ENCODE results near the gene CIT. TPM values are rescaled to one million over a fixed set of nuclear protein-coding genes. Genes with fewer than 3 reads are reported as not detected.

The CIT gene
- total RNA-seq, 1 experiment from 2014 or later: 58.9 TPM

- Histone ChIP-seq H3F3A (ENCODE audit: low read length, unreplicated experiment) (no peaks in the 10 kb centered on the region), H3K27me3 (ENCODE audit: low read length) (no peaks in the 10 kb centered on the region), H3K9ac (ENCODE audit: low read length) (no peak overlapping the region), H3K79me2 (ENCODE audit: low read length) (no peaks in the 10 kb centered on the region), H3K27ac (ENCODE audit: low read length) (no peak overlapping the region), H3K4me1 (ENCODE audit: insufficient read depth, low read length) (peaks cover 7% of the 10 kb centered on the region; the same call in 1 of the 2 replicates), H3K36me3 (ENCODE audit: low read depth, low read length) (no peaks in the 10 kb centered on the region), H2AFZ (ENCODE audit: low read length) (no peak overlapping the region), H3K4me2 (ENCODE audit: low read length) (no peak overlapping the region), H4K20me1 (ENCODE audit: low read length) (no peaks in the 10 kb centered on the region), H3K9me3 (ENCODE audit: low read length) (no peaks in the 10 kb centered on the region), H3K4me3 (ENCODE audit: low read length) (no peak overlapping the region), H3K9me2 (replicated peaks; ENCODE audit: low read length) (no peaks in the 10 kb centered on the region)
- TF ChIP-seq CTCF (conservative IDR thresholded peaks at IDR 0.05; ENCODE audit: low read depth, low read length): no peak
- no peak for TF ChIP-seq EZH2phosphoT487 (IDR thresholded peaks at IDR 0.05; ENCODE audit: borderline replicate concordance, low read length)
- TF ChIP-seq EZH2 (IDR thresholded peaks at IDR 0.05; ENCODE audit: low read length, unreplicated experiment): no peak
- no peak for DNase-seq
- CTCF ChIA-PET: no interaction called here
- no peak for ATAC-seq
- POLR2A ChIA-PET (ENCODE audit: unreplicated experiment): no interaction called here
- intact Hi-C loops (cut with micrococcal nuclease): no loop called here
- no TSS peak for BruUV-seq (replicated peaks)
These were observed 36.6 kb upstream of the CIT start for GRCh38 chr12:119913536-119914330.

GRCh38 chr12:119911182-119911581 is 34.1 kb upstream of the CIT start:
- Histone ChIP-seq H3K27ac (ENCODE audit: low read length) (no peak overlapping the region), H3K9me2 (replicated peaks; ENCODE audit: low read length) (no peaks in the 10 kb centered on the region), H3K9me3 (ENCODE audit: low read length) (no peaks in the 10 kb centered on the region), H3K79me2 (ENCODE audit: low read length) (no peaks in the 10 kb centered on the region), H2AFZ (ENCODE audit: low read length) (no peak overlapping the region), H3F3A (ENCODE audit: low read length, unreplicated experiment) (no peaks in the 10 kb centered on the region), H3K4me1 (ENCODE audit: insufficient read depth, low read length) (peaks cover 7% of the 10 kb centered on the region; the same call in 1 of the 2 replicates), H3K4me2 (ENCODE audit: low read length) (no peak overlapping the region), H3K27me3 (ENCODE audit: low read length) (no peaks in the 10 kb centered on the region), H4K20me1 (ENCODE audit: low read length) (no peaks in the 10 kb centered on the region), H3K4me3 (ENCODE audit: low read length) (no peak overlapping the region), H3K9ac (ENCODE audit: low read length) (no peak overlapping the region), H3K36me3 (ENCODE audit: low read depth, low read length) (no peaks in the 10 kb centered on the region)
- TF ChIP-seq CTCF (conservative IDR thresholded peaks at IDR 0.05; ENCODE audit: low read depth, low read length) (no peak), EZH2 (IDR thresholded peaks at IDR 0.05; ENCODE audit: low read length, unreplicated experiment) (no peak), EZH2phosphoT487 (IDR thresholded peaks at IDR 0.05; ENCODE audit: borderline replicate concordance, low read length) (no peak)
- CTCF ChIA-PET: interaction anchor here (0.6 kb wide), 1 partner anchor 70 kb away, joined by 3 read pairs; no protein-coding TSS in a partner anchor
- intact Hi-C loops (cut with micrococcal nuclease): no loop called here
- POLR2A ChIA-PET (ENCODE audit: unreplicated experiment): interaction anchor here (0.6 kb wide), 1 partner anchor 10 kb away, joined by 3 read pairs; no protein-coding TSS in a partner anchor
- peak; percentile 73 for ATAC-seq
- DNase-seq: peak; percentile 55
- BruUV-seq (replicated peaks): no TSS peak

- Histone ChIP-seq H3K27me3 (ENCODE audit: low read length) (no peaks in the 10 kb centered on the region), H3F3A (ENCODE audit: low read length, unreplicated experiment) (no peaks in the 10 kb centered on the region), H3K4me2 (ENCODE audit: low read length) (no peak overlapping the region), H3K36me3 (ENCODE audit: low read depth, low read length) (no peaks in the 10 kb centered on the region), H3K9me3 (ENCODE audit: low read length) (no peaks in the 10 kb centered on the region), H4K20me1 (ENCODE audit: low read length) (no peaks in the 10 kb centered on the region), H2AFZ (ENCODE audit: low read length) (no peak overlapping the region), H3K9ac (ENCODE audit: low read length) (no peak overlapping the region), H3K27ac (ENCODE audit: low read length) (no peak overlapping the region), H3K4me1 (ENCODE audit: insufficient read depth, low read length) (peaks cover 7% of the 10 kb centered on the region; the same call in 1 of the 2 replicates), H3K79me2 (ENCODE audit: low read length) (no peaks in the 10 kb centered on the region), H3K4me3 (ENCODE audit: low read length) (no peak overlapping the region), H3K9me2 (replicated peaks; ENCODE audit: low read length) (no peaks in the 10 kb centered on the region)
- ChIA-PET POLR2A (ENCODE audit: unreplicated experiment) (interaction anchor here (0.6 kb wide), 1 partner anchor 11 kb away, joined by 3 read pairs; no protein-coding TSS in a partner anchor), CTCF (no interaction called here)
- no TSS peak for BruUV-seq (replicated peaks)
- ATAC-seq: no peak
- TF ChIP-seq CTCF (conservative IDR thresholded peaks at IDR 0.05; ENCODE audit: low read depth, low read length) (no peak), EZH2 (IDR thresholded peaks at IDR 0.05; ENCODE audit: low read length, unreplicated experiment) (no peak), EZH2phosphoT487 (IDR thresholded peaks at IDR 0.05; ENCODE audit: borderline replicate concordance, low read length) (no peak)
- intact Hi-C loops (cut with micrococcal nuclease): no loop called here
- DNase-seq: no peak
These were observed 33.5 kb upstream of the CIT start for GRCh38 chr12:119910586-119910985.
